ENCODE data around the gene PRKAR1B. TPM values are rescaled to one million over a fixed set of nuclear protein-coding genes. Genes with fewer than 3 reads are reported as not detected.

Gene PRKAR1B
- total RNA-seq, 2 experiments from 2014 or later: 13.1 to 13.4 TPM

DNA sequence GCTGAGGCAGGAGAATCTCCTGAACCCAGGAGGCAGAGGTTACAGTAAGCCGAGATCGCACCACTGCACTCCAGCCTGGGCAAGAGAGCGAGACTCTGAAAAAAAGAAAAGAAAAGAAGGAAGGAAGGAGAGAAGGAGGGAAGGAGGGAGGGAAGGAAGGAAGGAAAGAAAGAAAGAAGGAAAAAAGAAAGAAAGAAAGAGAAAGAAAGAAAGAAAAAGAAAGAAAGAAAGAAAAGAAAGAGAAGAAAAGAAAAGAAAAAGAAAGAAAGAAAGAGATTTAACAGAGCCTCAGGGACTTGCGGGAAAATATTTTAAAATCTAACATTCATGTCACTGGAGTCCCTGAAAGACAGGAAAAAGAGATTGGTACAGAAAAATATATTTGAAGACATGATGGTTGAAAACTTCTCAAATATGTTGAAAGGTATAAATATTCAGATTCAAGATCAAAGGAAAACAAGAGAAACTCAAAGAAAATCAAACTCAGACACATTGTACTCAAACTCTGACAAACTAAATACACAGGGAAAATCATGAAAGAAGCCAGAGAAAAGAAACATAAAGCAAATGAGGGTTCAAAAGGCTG lies 25.9 kb downstream of the PRKAR1B start:
- Mint-ChIP-seq H3K4me1 (no peaks in the 10 kb centered on the region), H3K4me3 (no peak overlapping the region), H3K27ac (no peak overlapping the region), H3K36me3 (ENCODE audit: low read depth) (peaks cover 14% of the 10 kb centered on the region), H3K9me3 (peaks cover 9% of the 10 kb centered on the region), H3K27me3 (no peaks in the 10 kb centered on the region)
- ChIA-PET CTCF (no interaction called here), POLR2A (no interaction called here)
- DNase-seq: no peak

DNA sequence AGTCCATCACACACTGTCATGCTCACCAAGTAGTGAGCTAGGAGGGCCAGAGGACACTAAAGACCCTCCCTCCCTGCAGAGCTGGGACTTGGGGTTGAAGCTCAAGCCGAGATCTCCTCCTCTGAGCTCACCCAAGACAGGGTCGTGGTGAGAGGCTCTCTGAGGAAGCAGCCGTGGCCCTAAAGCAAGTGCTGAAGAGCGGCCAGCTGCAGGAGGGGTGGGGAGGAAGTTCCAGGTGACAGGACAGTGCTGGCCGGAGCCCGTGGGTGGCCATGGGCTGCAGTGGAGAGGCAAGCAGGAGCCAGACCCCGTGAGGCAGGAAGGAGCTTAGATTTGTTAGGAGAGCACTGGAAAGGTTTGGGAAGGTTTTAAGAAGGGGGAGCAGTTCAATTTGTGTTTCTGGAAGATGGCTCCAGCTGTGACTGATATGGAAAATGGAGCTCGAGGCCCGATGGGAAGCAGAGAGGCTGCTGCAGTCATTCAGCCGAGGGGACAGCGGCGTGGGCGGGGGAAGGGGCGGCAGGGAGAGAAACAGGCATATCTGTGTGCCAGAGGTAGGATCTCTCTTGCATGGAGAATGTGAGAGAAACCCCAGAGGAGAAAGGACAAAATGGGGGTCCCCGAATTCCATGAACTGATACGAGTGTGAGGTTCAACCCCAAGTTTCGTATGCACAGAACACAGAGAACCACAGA lies 27.5 kb downstream of the PRKAR1B start:
- no peak for DNase-seq
- H3K27ac Mint-ChIP-seq: no peak overlapping the region
- H3K4me3 Mint-ChIP-seq: no peak overlapping the region
- H3K9me3 Mint-ChIP-seq: peaks cover 9% of the 10 kb centered on the region
- H3K36me3 Mint-ChIP-seq (ENCODE audit: low read depth): peaks cover 14% of the 10 kb centered on the region
- CTCF ChIA-PET: no interaction called here
- no peaks in the 10 kb centered on the region for H3K4me1 Mint-ChIP-seq
- H3K27me3 Mint-ChIP-seq: no peaks in the 10 kb centered on the region
- POLR2A ChIA-PET: no interaction called here

DNA sequence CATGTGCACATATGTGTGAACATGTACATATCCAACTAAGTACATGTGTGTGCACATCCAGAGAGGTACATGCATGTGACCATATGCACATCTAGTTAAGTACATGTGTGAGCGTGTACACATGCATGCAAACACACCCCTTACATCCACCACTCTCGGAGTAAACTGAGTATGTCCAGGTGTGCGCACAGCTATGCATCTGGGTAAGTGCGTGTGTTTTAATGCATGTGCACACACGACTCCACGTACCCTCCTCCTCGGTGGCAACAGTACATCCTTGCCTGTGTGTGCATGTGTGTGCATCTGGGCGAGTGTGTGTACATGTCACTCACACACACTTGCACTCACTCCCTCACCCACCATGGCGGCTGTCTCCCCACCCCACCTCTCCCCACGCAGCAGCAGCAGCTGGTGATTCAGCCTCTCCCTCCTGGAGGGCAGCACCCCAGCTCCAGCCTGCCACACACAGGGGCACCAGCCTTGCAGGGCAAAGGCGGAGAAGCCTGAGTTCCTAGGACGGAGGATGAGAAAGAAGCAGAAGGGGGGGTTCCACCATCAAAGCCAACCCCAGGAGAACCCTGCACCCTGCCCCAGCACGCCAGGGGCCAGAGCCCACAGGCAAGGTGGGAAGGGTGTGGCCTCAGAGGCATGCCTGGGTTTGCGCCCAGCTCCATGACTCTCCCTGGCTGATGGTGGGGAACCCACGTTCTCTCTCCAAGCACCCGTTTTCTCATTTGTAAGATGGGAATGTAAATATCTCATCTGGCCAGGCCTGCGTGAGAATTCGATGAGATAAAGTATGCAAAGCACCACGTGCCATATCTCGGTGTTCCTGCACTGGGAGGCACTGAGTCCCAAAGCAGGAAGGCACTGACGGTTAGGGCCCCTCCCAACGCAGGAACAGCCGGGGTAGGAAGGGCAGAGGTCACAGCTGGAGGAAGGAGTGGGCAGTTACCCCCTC lies 28.3 kb downstream of the PRKAR1B start:
- H3K9me3 Mint-ChIP-seq: peaks cover 9% of the 10 kb centered on the region
- H3K36me3 Mint-ChIP-seq (ENCODE audit: low read depth): peaks cover 14% of the 10 kb centered on the region
- no peaks in the 10 kb centered on the region for H3K4me1 Mint-ChIP-seq
- POLR2A ChIA-PET: no interaction called here
- no peak overlapping the region for H3K27ac Mint-ChIP-seq
- no peaks in the 10 kb centered on the region for H3K27me3 Mint-ChIP-seq
- CTCF ChIA-PET: no interaction called here
- no peak overlapping the region for H3K4me3 Mint-ChIP-seq
- DNase-seq: no peak

DNA sequence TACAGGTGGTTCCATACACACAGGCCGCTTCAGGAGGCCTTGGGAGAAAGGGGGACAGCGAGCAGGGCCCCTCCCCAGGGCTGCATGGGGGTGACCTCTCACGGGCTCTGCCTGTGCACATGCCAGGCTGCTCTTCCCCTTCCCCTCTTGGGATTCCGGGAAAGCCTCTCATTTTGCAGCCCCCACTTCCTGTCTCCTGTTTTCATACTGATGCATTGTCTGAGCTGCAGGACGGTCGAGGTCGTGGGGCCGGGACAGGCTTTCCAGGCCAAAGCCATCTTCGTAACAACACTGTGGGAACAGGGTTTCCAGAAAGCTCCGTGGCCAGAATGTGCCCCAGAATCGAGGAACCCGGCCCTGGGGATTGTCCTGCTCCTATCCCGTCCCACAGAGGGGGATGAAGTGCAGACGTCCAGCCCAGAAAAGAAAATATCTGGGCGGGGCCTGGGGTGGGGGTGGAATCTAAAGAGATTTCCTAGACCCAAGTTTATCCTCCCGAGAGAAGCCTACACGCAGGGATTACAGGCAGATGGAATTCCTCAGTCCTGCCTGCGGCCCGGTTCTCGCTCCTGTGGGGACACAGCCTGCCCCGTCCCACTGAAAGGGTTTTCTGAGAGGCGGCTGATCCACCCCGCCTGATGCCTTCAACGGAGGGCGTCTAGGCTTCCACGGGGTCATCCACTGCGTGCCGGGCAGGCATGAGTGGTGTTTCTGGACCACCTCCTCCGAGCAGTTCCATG lies 30.1 kb downstream of the PRKAR1B start:
- CTCF ChIA-PET: no interaction called here
- no peak overlapping the region for H3K27ac Mint-ChIP-seq
- H3K36me3 Mint-ChIP-seq (ENCODE audit: low read depth): peaks cover 8% of the 10 kb centered on the region

DNA sequence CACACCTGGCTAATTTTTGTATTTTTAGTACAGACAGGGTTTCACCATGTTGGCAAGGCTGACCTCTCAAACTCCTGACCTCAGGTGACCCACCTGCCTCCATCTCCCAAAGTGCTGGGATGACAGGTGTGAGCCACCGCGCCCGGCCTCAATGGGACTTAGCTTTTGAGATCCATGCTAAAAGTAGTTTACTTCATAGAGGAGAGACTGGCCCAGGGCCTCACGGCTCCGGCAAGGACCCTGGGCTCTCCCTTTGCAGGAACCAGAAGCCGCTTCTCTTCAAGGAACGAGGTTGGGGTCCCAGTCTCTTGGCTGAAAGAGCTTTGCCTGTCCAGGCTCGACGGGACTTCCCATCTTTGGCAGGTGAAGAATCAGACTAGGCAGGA lies 30.7 kb downstream of the PRKAR1B start:
- Mint-ChIP-seq H3K27me3 (no peaks in the 10 kb centered on the region), H3K4me1 (no peaks in the 10 kb centered on the region), H3K9me3 (peaks cover 4% of the 10 kb centered on the region), H3K36me3 (ENCODE audit: low read depth) (peaks cover 8% of the 10 kb centered on the region), H3K27ac (no peak overlapping the region), H3K4me3 (no peak overlapping the region)
- ChIA-PET CTCF (no interaction called here), POLR2A (no interaction called here)
- DNase-seq: no peak

More for the DNA sequence above, 30.1 kb downstream of the PRKAR1B start:
- Mint-ChIP-seq H3K4me1 (no peaks in the 10 kb centered on the region), H3K4me3 (no peak overlapping the region), H3K9me3 (peaks cover 2% of the 10 kb centered on the region), H3K27me3 (no peaks in the 10 kb centered on the region)
- no peak for DNase-seq
- POLR2A ChIA-PET: no interaction called here

DNA sequence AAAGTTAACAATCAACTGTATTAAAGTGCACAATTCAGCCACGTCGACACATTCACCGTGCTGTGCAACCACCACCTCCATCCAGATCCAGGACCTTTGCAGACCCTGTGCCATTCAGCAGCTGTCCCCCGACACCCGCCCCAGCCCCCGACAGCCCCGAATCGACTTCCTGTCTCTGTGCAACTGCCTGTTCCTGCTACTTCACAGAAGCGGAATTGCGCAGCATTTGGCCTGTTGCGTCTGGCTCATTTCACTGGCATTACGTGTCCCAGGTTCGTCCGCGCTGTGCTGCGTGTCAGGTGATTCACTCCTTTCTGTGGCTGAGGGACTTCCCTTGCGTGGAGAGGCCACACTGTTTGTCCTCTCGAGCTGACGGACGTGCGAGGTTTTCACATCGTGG lies 33.8 kb downstream of the PRKAR1B start:
- Mint-ChIP-seq H3K27ac (no peak overlapping the region), H3K27me3 (no peaks in the 10 kb centered on the region), H3K36me3 (ENCODE audit: low read depth) (peaks cover 17% of the 10 kb centered on the region), H3K4me3 (no peak overlapping the region), H3K9me3 (peaks cover 18% of the 10 kb centered on the region), H3K4me1 (no peaks in the 10 kb centered on the region)
- POLR2A ChIA-PET: no interaction called here
- CTCF ChIA-PET: no interaction called here
- no peak for DNase-seq

DNA sequence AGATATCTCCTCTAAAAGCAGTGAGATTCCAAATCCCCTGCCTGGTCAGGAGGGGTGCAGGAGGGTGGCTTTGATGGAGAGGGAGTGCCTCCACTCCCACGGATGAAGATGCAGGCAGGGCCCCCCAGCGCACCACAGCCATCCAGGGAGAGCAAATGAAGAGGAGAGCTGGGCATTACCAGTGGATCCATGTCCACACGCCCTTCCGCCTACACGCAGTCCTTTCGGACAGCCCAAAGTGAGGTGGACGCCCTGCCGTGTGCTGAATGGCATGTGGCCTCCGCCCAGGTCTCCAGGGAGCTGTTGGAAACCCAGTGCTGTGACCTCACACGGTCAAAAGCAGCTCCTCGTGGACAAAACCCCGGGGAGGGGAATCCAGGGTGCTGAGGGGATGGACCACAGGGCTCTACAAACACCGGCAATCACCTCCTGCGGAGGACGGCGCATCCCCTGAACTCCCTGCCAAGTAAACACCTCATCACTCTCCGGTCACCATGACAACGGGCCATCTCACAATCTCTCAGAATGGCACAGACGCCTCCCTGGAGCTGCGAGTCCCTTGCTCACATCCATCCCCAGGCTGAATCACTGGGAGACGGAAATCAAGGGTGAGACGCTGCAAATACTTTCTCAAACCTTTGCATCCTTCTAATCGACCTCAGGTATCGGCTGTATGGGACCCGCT lies 35.6 kb downstream of the PRKAR1B start:
- H3K9me3 Mint-ChIP-seq: peaks cover 28% of the 10 kb centered on the region
- DNase-seq: no peak
- ChIA-PET CTCF (no interaction called here), POLR2A (no interaction called here)
- no peaks in the 10 kb centered on the region for H3K27me3 Mint-ChIP-seq
- H3K4me1 Mint-ChIP-seq: no peaks in the 10 kb centered on the region
- no peak overlapping the region for H3K27ac Mint-ChIP-seq
- no peak overlapping the region for H3K4me3 Mint-ChIP-seq
- H3K36me3 Mint-ChIP-seq (ENCODE audit: low read depth): peaks cover 27% of the 10 kb centered on the region

DNA sequence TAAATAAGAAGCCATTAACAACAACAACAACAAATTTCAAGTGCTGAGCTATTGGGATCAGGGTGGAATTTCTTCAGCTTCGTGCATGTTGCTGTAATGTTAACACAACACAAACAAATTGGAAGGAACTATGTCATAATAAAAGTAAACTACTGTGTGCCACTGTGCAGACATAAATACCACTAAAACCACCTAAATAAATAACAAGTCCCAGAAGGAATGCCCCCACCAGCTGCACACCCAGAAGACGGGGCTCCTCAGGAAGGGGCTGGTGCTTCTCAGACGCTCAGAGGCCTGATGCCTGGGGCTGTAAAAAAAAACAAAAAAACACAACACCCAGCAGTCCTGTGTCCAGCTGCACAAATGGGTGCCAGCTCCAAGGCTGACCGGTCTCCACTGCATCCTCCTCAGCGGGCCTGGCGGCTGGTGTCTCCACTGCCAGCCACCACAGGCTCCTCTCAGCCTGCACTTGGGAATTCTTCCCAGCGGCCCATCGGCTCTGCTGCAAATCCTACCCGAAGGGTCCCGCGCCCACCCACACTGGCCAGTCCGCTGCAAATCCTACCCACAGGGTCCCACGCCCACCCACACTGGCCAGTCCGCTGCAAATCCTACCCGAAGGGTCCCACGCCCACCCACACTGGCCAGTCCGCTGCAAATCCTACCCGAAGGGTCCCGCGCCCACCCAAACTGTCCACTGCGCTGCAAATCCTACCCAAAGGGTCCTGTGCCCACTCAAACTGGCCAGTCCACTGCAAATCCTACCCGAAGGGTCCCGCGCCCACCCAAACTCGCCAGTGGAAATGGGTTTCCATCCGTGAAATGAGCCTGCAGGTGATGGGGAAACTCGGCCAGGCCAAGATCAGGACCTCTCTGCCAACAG lies 36.4 kb downstream of the PRKAR1B start:
- H3K4me1 Mint-ChIP-seq: no peaks in the 10 kb centered on the region
- DNase-seq: no peak
- H3K27me3 Mint-ChIP-seq: no peaks in the 10 kb centered on the region
- H3K9me3 Mint-ChIP-seq: peaks cover 31% of the 10 kb centered on the region
- peaks cover 27% of the 10 kb centered on the region for H3K36me3 Mint-ChIP-seq (ENCODE audit: low read depth)
- ChIA-PET POLR2A (no interaction called here), CTCF (no interaction called here)
- H3K27ac Mint-ChIP-seq: no peak overlapping the region
- no peak overlapping the region for H3K4me3 Mint-ChIP-seq

DNA sequence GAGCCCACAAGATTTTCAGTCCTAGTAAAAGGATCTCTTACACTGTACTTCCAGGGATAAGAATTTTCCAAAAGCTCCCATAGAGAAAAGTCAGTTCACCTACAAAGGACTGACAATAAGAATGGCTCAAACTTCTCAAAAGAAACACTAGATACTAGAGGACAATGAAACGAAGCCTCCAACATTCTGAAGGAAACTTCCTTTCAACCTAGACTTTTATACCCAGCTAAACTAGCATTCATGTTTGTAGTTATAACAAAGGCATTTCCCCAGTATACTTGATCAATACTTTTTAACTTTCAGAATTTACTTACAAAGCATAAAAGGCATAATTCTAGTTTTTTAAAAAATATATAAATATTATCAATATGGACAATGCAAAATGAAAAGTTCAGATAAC lies 41.5 kb downstream of the PRKAR1B start:
- Mint-ChIP-seq H3K4me1 (no peaks in the 10 kb centered on the region), H3K9me3 (peaks cover 43% of the 10 kb centered on the region), H3K4me3 (no peak overlapping the region), H3K27ac (no peak overlapping the region), H3K27me3 (no peaks in the 10 kb centered on the region), H3K36me3 (ENCODE audit: low read depth) (peaks cover 38% of the 10 kb centered on the region)
- no peak for DNase-seq
- CTCF ChIA-PET: no interaction called here
- POLR2A ChIA-PET: no interaction called here

DNA sequence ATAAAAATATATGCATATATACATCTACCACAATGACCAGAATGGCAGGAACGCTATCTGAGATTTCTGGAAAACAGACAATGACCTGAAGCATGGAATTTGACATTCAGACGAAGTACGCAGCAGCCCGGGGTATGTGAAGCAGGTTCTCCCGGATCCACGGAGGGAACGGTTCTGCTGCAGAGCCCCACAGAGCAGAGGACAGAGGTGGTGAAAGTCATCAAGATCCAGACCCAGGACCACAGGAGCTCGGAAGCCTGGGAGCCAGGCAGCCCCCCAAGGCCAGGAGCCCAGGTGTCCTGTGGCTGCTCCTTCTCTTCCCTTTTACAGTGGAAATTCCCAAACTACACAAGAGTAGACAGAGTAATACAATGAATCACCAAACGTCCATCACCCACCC lies 42.7 kb downstream of the PRKAR1B start:
- no peak overlapping the region for H3K27ac Mint-ChIP-seq
- H3K9me3 Mint-ChIP-seq: peaks cover 40% of the 10 kb centered on the region
- CTCF ChIA-PET: no interaction called here
- peaks cover 39% of the 10 kb centered on the region for H3K36me3 Mint-ChIP-seq (ENCODE audit: low read depth)
- DNase-seq: no peak
- no peaks in the 10 kb centered on the region for H3K4me1 Mint-ChIP-seq
- H3K4me3 Mint-ChIP-seq: no peak overlapping the region
- H3K27me3 Mint-ChIP-seq: no peaks in the 10 kb centered on the region
- POLR2A ChIA-PET: no interaction called here

DNA sequence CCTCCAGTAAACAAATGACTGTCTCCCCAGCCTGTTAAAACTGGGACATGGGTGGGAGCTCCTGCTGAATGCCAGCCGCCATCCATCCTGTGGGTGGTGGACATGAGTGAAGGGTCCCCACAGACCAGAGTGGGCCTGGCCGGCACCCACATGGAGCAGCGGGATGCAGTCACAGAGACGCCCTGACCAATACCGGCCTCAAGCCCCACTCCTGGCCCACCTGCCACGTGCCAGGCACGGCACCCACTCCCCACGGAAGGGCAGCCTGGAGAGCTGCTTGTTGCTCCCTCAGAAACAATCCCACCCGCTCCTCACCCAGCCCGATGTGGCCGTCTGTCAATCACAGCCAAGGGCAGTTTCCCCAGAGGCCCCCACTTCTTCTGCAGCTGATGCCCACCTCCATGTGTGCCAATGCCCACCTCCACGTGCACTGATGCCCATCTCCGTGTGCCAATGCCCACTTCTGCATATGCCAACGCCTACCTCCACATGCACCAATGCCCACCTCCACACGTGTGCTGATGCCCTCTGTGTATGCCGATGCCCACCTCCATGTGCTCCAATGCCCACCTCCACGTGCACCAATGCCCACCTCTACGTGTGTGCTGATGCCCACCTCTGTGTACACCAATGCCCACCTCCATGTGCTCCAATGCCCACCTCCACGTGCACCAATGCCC lies 43.4 kb downstream of the PRKAR1B start:
- H3K36me3 Mint-ChIP-seq (ENCODE audit: low read depth): peaks cover 40% of the 10 kb centered on the region
- no peaks in the 10 kb centered on the region for H3K4me1 Mint-ChIP-seq
- H3K27ac Mint-ChIP-seq: no peak overlapping the region
- no peak overlapping the region for H3K4me3 Mint-ChIP-seq
- H3K9me3 Mint-ChIP-seq: peaks cover 39% of the 10 kb centered on the region
- no peaks in the 10 kb centered on the region for H3K27me3 Mint-ChIP-seq
- ChIA-PET CTCF (no interaction called here), POLR2A (no interaction called here)
- no peak for DNase-seq

DNA sequence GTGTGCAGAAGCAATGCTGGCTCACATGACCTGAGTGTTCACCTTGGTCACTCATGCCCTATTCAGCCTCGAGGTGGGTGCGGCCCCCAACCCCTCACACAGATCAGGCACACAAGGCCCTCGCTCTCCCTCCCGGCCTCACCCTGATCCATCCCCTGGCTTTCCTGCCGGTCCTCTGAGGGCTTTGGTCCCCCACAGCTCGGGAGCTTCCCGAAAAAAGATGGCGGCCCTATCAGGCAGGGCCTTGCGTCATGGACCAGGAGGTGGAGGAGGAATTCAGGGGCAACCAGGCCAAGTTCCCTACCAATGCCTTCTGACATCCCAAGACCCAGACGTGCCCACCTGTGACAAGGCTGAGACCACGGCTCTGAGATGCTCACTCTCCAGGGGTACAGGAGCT lies 44.3 kb downstream of the PRKAR1B start:
- Mint-ChIP-seq H3K9me3 (peaks cover 35% of the 10 kb centered on the region), H3K36me3 (ENCODE audit: low read depth) (peaks cover 41% of the 10 kb centered on the region), H3K4me3 (no peak overlapping the region), H3K4me1 (no peaks in the 10 kb centered on the region), H3K27me3 (no peaks in the 10 kb centered on the region), H3K27ac (no peak overlapping the region)
- ChIA-PET CTCF (no interaction called here), POLR2A (no interaction called here)
- no peak for DNase-seq
